ENCODE measurements around the gene ETFA. TPM values are rescaled to one million over a fixed set of nuclear protein-coding genes. Genes with fewer than 3 reads are reported as not detected.
A peak's percentile ranks its signal among the peaks of the same experiment; 100 is the strongest.

Gene ETFA
- total and polyA plus RNA-seq, 9 of the 15 experiments (the other 6 are each of a cell fraction or from before 2014, with no cell fraction given) = 130 to 543 (median 232) TPM

GRCh38 chr15:76190751-76191538, 120.3 kb downstream of the ETFA start:
- peak; percentile 97 for ATAC-seq
- in situ Hi-C loops (cut with MboI) (no loop called here), intact Hi-C loops (cut with micrococcal nuclease) (loop anchor here (1.0 to 2.0 kb wide), 2 partner anchors 139 to 676 kb away; no protein-coding TSS in a partner anchor)
- peak overlapping the region; percentile 54 for H2AFZ ChIP-seq (ENCODE audit: low read depth, low read length)
- H3K9me1 ChIP-seq (ENCODE audit: control insufficient read depth, insufficient read depth, low read length) = no peaks in the 10 kb centered on the region
- no peak overlapping the region for H3K4me3 ChIP-seq
- BruUV-seq (replicated peaks) = no TSS peak
- DNase-seq (ENCODE audit: extremely low read depth in 1 of 4, low spot score in 3 of 4) = peak; percentile 86 to 88 (median 86)
- H3K4me2 ChIP-seq (ENCODE audit: insufficient read depth, low read length) = peak overlapping the region; percentile 53; the same call in 1 of the 2 replicates
- H3K36me3 ChIP-seq (ENCODE audit: control insufficient read depth, insufficient read depth, low read length) = no peaks in the 10 kb centered on the region
- H3K9me3 ChIP-seq (replicated peaks; ENCODE audit: control insufficient read depth, insufficient read depth, low read depth, low read length) = no peaks in the 10 kb centered on the region
- peak; percentile 73 for FAIRE-seq
- H3K27me3 ChIP-seq (ENCODE audit: control insufficient read depth in 2 of 2, insufficient read depth in 2 of 2, low read length in 2 of 2) = no peaks in the 10 kb centered on the region; a peak in 1 of 5 replicates
- no peak overlapping the region for H3K27ac ChIP-seq (ENCODE audit: extremely low read depth, low read depth, low read length)
- H3K79me2 ChIP-seq (ENCODE audit: control insufficient read depth, insufficient read depth, low read length) = no peaks in the 10 kb centered on the region
- 0 out of 2 replicates have a peak, but pooled peaks cover 3% of the 10 kb centered on the region for H4K20me1 ChIP-seq (replicated peaks; ENCODE audit: control insufficient read depth, insufficient read depth, low read length)
- POLR2A ChIA-PET = no interaction called here
- peaks cover 0 to 9% of the 10 kb centered on the region in 2 experiments; a peak in 3 of 5 replicates for H3K4me1 ChIP-seq (replicated peaks in 1 of 2; ENCODE audit: control insufficient read depth in 2 of 2, insufficient read depth in 2 of 2, low read length in 2 of 2)
- H3K9ac ChIP-seq (ENCODE audit: insufficient read depth in 1 of 2, low read depth in 2 of 2, low read length in 2 of 2) = peak overlapping the region in 1 of 2 experiments; percentile 39; a peak in 2 of 4 replicates
- CTCF ChIA-PET (ENCODE audit: low intra/inter-chr PET ratio) = interaction anchor here (0.7 to 1.4 kb wide), 4 partner anchors 137 to 676 kb away, joined by 3 to 9 read pairs (median 4); no protein-coding TSS in a partner anchor
- WGBS (ENCODE audit: insufficient coverage, low coverage, missing lambda C conversion rate) = 11% methylated on average over 34 of the region's 34 CpGs
- no peak for TF ChIP-seq IRF9 (tag; IDR thresholded peaks at IDR 0.05)
- peak; percentile 29; the same call in 1 of the 2 replicates for TF ChIP-seq XRCC5 (IDR thresholded peaks at IDR 0.05; ENCODE audit: low read depth, low read length)
- TF ChIP-seq CTCF (IDR thresholded peaks at IDR 0.05 in 2 of 3, conservative IDR thresholded peaks at IDR 0.05 in 1 of 3; ENCODE audit: insufficient read depth in 2 of 3, low read depth in 1 of 3, low read length in 3 of 3) = peak; percentile 88 to 92 (median 91)
- peak; percentile 25; the same call in 1 of the 2 replicates for TF ChIP-seq CXXC5 (CRISPR knock-in tag; IDR thresholded peaks at IDR 0.05)
- no peak for TF ChIP-seq CCAR2 (IDR thresholded peaks at IDR 0.05; ENCODE audit: low read depth, low read length)
- TF ChIP-seq STAG1 (CRISPR knock-in tag; IDR thresholded peaks at IDR 0.05; ENCODE audit: borderline replicate concordance) = peak; percentile 88; the same call in 1 of the 2 replicates
- 0 out of 2 replicates have a peak, but pooled peaks have one; percentile 27 for TF ChIP-seq FOXP1 (CRISPR knock-in tag; IDR thresholded peaks at IDR 0.05)
- 0 out of 2 replicates have a peak, but pooled peaks have one; percentile 5 for TF ChIP-seq BHLHE40 (IDR thresholded peaks at IDR 0.05; ENCODE audit: low read length)
- TF ChIP-seq ZKSCAN8 (CRISPR knock-in tag; IDR thresholded peaks at IDR 0.05) = no peak
- TF ChIP-seq SAFB2 (IDR thresholded peaks at IDR 0.05; ENCODE audit: borderline replicate concordance, low read depth, low read length, severe bottlenecking) = no peak
- TF ChIP-seq SMAD1 (IDR thresholded peaks at IDR 0.05; ENCODE audit: low read depth, low read length, partially characterized antibody) = no peak
- no peak for TF ChIP-seq TAL1 (IDR thresholded peaks at IDR 0.05)
- peak in 1 of 2 experiments; percentile 56; a peak in 2 of 4 replicates for TF ChIP-seq MAZ (CRISPR knock-in tag; conservative IDR thresholded peaks at IDR 0.05 in 1 of 2, IDR thresholded peaks at IDR 0.05 in 1 of 2)
- TF ChIP-seq NFE2 (IDR thresholded peaks at IDR 0.05; ENCODE audit: low read depth) = 0 out of 2 replicates have a peak, but pooled peaks have one; percentile 13
- peak; percentile 84 for TF ChIP-seq RB1 (IDR thresholded peaks at IDR 0.05; ENCODE audit: low read depth)
- TF ChIP-seq TFAP4 (CRISPR knock-in tag; IDR thresholded peaks at IDR 0.05; ENCODE audit: borderline replicate concordance) = peak; percentile 49; the same call in 1 of the 2 replicates
- TF ChIP-seq CCNT2 (IDR thresholded peaks at IDR 0.05; ENCODE audit: borderline replicate concordance, extremely low read depth, insufficient read length, low read depth, low read length) = no peak
